Measurements from ENCODE around the gene FGD4.

GRCh38 chr12:32561931-32562341 lies 162.6 kb downstream of the FGD4 start:
- TF ChIP-seq CTCF (IDR thresholded peaks at IDR 0.05) (no peak), POLR2A (IDR thresholded peaks at IDR 0.05) (no peak)
